Esophagus squamous epithelium (tissue), 5 donors: ENCODE measurements around the gene ZNF750. TPM values are rescaled to one million over a fixed set of nuclear protein-coding genes. Genes with fewer than 3 reads are reported as not detected.

Experiments used
- DNase-seq: peaks from one replicate; lab custom pipeline; 2025; lab: John Stamatoyannopoulos, UW
- H3K27ac ChIP-seq, 4 donors: fragments of 200-600 bp; sonication (generic); one replicate each; pipeline ENCODE4 v1.5.1; 2016 to 2019; ENCODE audit warnings: mild to moderate bottlenecking in 1 of 4
- H3K27me3 ChIP-seq, 4 donors: fragments of 200-600 bp; sonication (generic); 1 replicate in 3 of 4; 2 replicates in 1 of 4; pipeline versions ENCODE4 v1.5.1 to v1.6.0; 2017 to 2021; ENCODE audit warnings: antibody characterized with exemption in 1 of 4
- H3K36me3 ChIP-seq, 3 donors: fragments of 200-600 bp; sonication (generic); one replicate each; pipeline ENCODE4 v1.5.1; 2016 to 2019
- H3K4me1 ChIP-seq, 3 donors: fragments of 200-600 bp; sonication (generic); one replicate each; pipeline ENCODE4 v1.5.1; 2017 to 2019
- H3K4me3 ChIP-seq, 4 donors: fragments of 200-600 bp; sonication (generic); 1 replicate in 3 of 4; 2 replicates in 1 of 4; pipeline ENCODE4 v1.5.1; 2016 to 2019; ENCODE audit warnings: mild to moderate bottlenecking in 2 of 4, moderate library complexity in 1 of 4
- H3K9me3 ChIP-seq, 3 donors: fragments of 200-600 bp; sonication (generic); one replicate each; pipeline ENCODE4 v1.5.1; 2016 to 2019
- CTCF ChIP-seq, 6 experiments: fragments of 450-650 bp in 4 of 6; fragments of 200-600 bp in 2 of 6; sonication (generic) in 2 of 6; IDR thresholded peaks; one replicate each; pipeline ENCODE4 v1.5.1; 2016 to 2019; ENCODE audit warnings: antibody characterized with exemption in 6 of 6, mild to moderate bottlenecking in 4 of 6, moderate library complexity in 4 of 6
- POLR2A ChIP-seq, 4 donors: fragments of 450-650 bp; IDR thresholded peaks; one replicate each; pipeline ENCODE4 v1.6.1; 2017; ENCODE audit warnings: antibody characterized with exemption in 4 of 4, mild to moderate bottlenecking in 4 of 4, moderate library complexity in 3 of 4
- WGBS, 2 donors: methylation state at CpG; one replicate each; pipeline ENCODE4 v1.1.5; 2018; 5-methylcytosine and 5-hydroxymethylcytosine counted together
- intact Hi-C: fragments of 100-400 bp; cut with DNase I; formaldehyde crosslinking; loops from one replicate; pipeline ENCODE4 v1.15.0; 2022
- total RNA-seq, 4 donors: library from RNA; depleted of rRNA; stranded (reverse); fragments of >200 nt; gene quantifications; one replicate each; pipeline ENCODE4 v1.1.0, GENCODE V29; 2016
- donor health status: DM: yes; HTN: yes; CAD: no.

ZNF750 gene
- total RNA-seq, 4 donors from 2014 or later: 55.4 to 253 (median 96.8) TPM

- no peak for TF ChIP-seq CTCF (IDR thresholded peaks at IDR 0.05)
- no peak for TF ChIP-seq POLR2A (IDR thresholded peaks at IDR 0.05)
- intact Hi-C loops: no loop called here
- no peak for DNase-seq
- Histone ChIP-seq H3K9me3 (peaks cover 0 to 7% (median 5%) of the 10 kb centered on the region in 3 donors), H3K4me3 (no peak overlapping the region), H3K4me1 (peaks cover 0 to 8% (median 2%) of the 10 kb centered on the region in 3 donors), H3K36me3 (peaks cover 0 to 93% (median 0%) of the 10 kb centered on the region in 3 donors), H3K27ac (no peak overlapping the region), H3K27me3 (no peaks in the 10 kb centered on the region)
- WGBS, 2 donors: 60% methylated on average over 1 of the region's 5 CpGs; no CpG with 5 or more reads in 1 of the 2 donors
Measured at GRCh38 chr17:82815354-82815753, 24.5 kb downstream of the ZNF750 start.

- TF ChIP-seq POLR2A (IDR thresholded peaks at IDR 0.05): no peak
- no peak for TF ChIP-seq CTCF (IDR thresholded peaks at IDR 0.05)
- Histone ChIP-seq H3K27ac (no peak overlapping the region), H3K27me3 (no peaks in the 10 kb centered on the region), H3K4me3 (no peak overlapping the region), H3K36me3 (peaks cover 0 to 95% (median 0%) of the 10 kb centered on the region in 3 donors), H3K4me1 (peaks cover 0 to 8% (median 2%) of the 10 kb centered on the region in 3 donors), H3K9me3 (peaks cover 0 to 3% (median under 1%) of the 10 kb centered on the region in 3 donors)
- DNase-seq: no peak
- 83 to 93% methylated on average over 9 to 12 of the region's 20 CpGs for WGBS, 2 donors
- intact Hi-C loops: no loop called here
Measured at GRCh38 chr17:82814834-82815233, 25.0 kb downstream of the ZNF750 start.

GRCh38 chr17:82813299-82814051 is 26.3 kb downstream of the ZNF750 start:
- TF ChIP-seq CTCF (IDR thresholded peaks at IDR 0.05): no peak
- TF ChIP-seq POLR2A (IDR thresholded peaks at IDR 0.05): no peak
- H3K36me3 ChIP-seq: peaks cover 0 to 93% (median 0%) of the 10 kb centered on the region in 3 donors
- H3K4me3 ChIP-seq: no peak overlapping the region
- H3K27me3 ChIP-seq: no peaks in the 10 kb centered on the region
- WGBS, 2 donors: 84 to 92% methylated on average over 9 to 17 of the region's 23 CpGs
- intact Hi-C loops: no loop called here
- peaks cover 0 to 8% (median 2%) of the 10 kb centered on the region in 3 donors for H3K4me1 ChIP-seq
- DNase-seq: no peak
- H3K9me3 ChIP-seq: no peaks in the 10 kb centered on the region
- H3K27ac ChIP-seq: no peak overlapping the region

GRCh38 chr17:82812601-82813000 is 27.2 kb downstream of the ZNF750 start:
- DNase-seq: no peak
- H3K36me3 ChIP-seq: peaks cover 0 to 92% (median 0%) of the 10 kb centered on the region in 3 donors
- WGBS, 2 donors: 100% methylated on average over 5 to 6 of the region's 17 CpGs
- intact Hi-C loops: no loop called here
- H3K4me1 ChIP-seq: peaks cover 0 to 12% (median 2%) of the 10 kb centered on the region in 3 donors
- H3K27me3 ChIP-seq: no peaks in the 10 kb centered on the region
- TF ChIP-seq CTCF (IDR thresholded peaks at IDR 0.05) (no peak), POLR2A (IDR thresholded peaks at IDR 0.05) (no peak)
- H3K27ac ChIP-seq: no peak overlapping the region
- no peak overlapping the region for H3K4me3 ChIP-seq
- no peaks in the 10 kb centered on the region for H3K9me3 ChIP-seq

GRCh38 chr17:82812058-82812457 is 27.8 kb downstream of the ZNF750 start:
- H3K4me3 ChIP-seq: no peak overlapping the region
- H3K27ac ChIP-seq: no peak overlapping the region
- intact Hi-C loops: no loop called here
- H3K9me3 ChIP-seq: no peaks in the 10 kb centered on the region
- no peaks in the 10 kb centered on the region for H3K27me3 ChIP-seq
- TF ChIP-seq CTCF (IDR thresholded peaks at IDR 0.05) (no peak), POLR2A (IDR thresholded peaks at IDR 0.05) (no peak)
- H3K4me1 ChIP-seq: peaks cover 0 to 18% (median 2%) of the 10 kb centered on the region in 3 donors
- DNase-seq: no peak
- WGBS, 2 donors: 92 to 94% methylated on average over 7 of the region's 15 CpGs
- H3K36me3 ChIP-seq: peaks cover 0 to 92% (median 0%) of the 10 kb centered on the region in 3 donors
